Measurements from ENCODE around the gene KMT2B. TPM values are rescaled to one million over a fixed set of nuclear protein-coding genes. Genes with fewer than 3 reads are reported as not detected.

KMT2B gene
- total and polyA plus RNA-seq, 2 of the 8 experiments (the other 6 are each of a cell fraction or from before 2014, with no cell fraction given): 26.7 to 38.6 TPM

DNA sequence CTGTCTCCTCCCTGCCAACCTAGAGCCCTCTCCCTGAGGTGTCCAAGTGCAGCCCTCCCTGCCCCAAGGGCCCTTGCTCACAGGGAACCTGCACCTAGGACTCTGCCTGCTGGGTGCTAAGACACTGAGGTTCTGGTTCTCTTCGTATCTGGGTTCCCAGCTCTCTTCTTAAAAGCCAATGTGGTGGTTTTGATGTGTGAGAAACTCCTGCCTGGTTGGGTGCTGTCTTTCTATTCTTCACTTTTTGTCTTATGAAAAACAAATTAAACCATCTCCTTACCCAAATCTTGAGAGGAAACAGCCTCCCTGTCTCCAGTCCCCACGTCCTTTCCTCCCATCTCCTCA, 4.3 kb upstream of the KMT2B start (continued):
- TF ChIP-seq TAF7 (optimal IDR thresholded peaks at IDR 0.05; ENCODE audit: borderline replicate concordance, low read depth, low read length) (no peak), RAD21 (IDR thresholded peaks at IDR 0.05 in 1 of 2, conservative IDR thresholded peaks at IDR 0.05 in 1 of 2; ENCODE audit: low read depth in 2 of 2, low read length in 2 of 2) (no peak)
- TF ChIP-seq, protein P1, sequence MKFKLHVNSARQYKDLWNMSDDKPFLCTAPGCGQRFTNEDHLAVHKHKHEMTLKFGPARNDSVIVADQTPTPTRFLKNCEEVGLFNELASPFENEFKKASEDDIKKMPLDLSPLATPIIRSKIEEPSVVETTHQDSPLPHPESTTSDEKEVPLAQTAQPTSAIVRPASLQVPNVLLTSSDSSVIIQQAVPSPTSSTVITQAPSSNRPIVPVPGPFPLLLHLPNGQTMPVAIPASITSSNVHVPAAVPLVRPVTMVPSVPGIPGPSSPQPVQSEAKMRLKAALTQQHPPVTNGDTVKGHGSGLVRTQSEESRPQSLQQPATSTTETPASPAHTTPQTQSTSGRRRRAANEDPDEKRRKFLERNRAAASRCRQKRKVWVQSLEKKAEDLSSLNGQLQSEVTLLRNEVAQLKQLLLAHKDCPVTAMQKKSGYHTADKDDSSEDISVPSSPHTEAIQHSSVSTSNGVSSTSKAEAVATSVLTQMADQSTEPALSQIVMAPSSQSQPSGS (IDR thresholded peaks at IDR 0.05; ENCODE audit: low read length): no peak

Measured in H1 (cell line).